GM06990 (cell line): ENCODE measurements around the gene YLPM1.

Experiments
- DNase-seq: peaks from one replicate; pipeline ENCODE4 v3.0.0-alpha.2; 2011; ENCODE audit not compliant: insufficient read length; ENCODE audit errors: extremely low read depth
- H3K27me3 ChIP-seq: replicated peaks from 2 replicates; pipeline ENCODE4 v1.6.0; 2011; ENCODE audit warnings: low read length; ENCODE audit not compliant: control insufficient read depth, insufficient read depth
- H3K36me3 ChIP-seq: 2 replicates; pipeline ENCODE4 v1.5.1; 2011; ENCODE audit warnings: low read length; ENCODE audit not compliant: control insufficient read depth, insufficient read depth
- H3K4me3 ChIP-seq: replicated peaks from 2 replicates; pipeline ENCODE4 v1.5.1; 2011; ENCODE audit warnings: low read depth, mild to moderate bottlenecking, control low read depth, low read length
- TF ChIP-seq, protein P1 (sequence below): IDR thresholded peaks from 2 replicates; pipeline ENCODE4 v1.5.1; 2011; ENCODE audit warnings: low read length, control low read depth, mild to moderate bottlenecking, inconsistent platforms; ENCODE audit not compliant: insufficient read depth, poor library complexity, severe bottlenecking

YLPM1 gene

GRCh38 chr14:74794947-74795346 is 31.8 kb downstream of the YLPM1 start:
- TF ChIP-seq, protein P1, sequence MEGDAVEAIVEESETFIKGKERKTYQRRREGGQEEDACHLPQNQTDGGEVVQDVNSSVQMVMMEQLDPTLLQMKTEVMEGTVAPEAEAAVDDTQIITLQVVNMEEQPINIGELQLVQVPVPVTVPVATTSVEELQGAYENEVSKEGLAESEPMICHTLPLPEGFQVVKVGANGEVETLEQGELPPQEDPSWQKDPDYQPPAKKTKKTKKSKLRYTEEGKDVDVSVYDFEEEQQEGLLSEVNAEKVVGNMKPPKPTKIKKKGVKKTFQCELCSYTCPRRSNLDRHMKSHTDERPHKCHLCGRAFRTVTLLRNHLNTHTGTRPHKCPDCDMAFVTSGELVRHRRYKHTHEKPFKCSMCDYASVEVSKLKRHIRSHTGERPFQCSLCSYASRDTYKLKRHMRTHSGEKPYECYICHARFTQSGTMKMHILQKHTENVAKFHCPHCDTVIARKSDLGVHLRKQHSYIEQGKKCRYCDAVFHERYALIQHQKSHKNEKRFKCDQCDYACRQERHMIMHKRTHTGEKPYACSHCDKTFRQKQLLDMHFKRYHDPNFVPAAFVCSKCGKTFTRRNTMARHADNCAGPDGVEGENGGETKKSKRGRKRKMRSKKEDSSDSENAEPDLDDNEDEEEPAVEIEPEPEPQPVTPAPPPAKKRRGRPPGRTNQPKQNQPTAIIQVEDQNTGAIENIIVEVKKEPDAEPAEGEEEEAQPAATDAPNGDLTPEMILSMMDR = no peak
- H3K36me3 ChIP-seq = peaks cover 9% of the 10 kb centered on the region
- no peaks in the 10 kb centered on the region for H3K27me3 ChIP-seq
- no peak for DNase-seq
- no peak overlapping the region for H3K4me3 ChIP-seq

DNA sequence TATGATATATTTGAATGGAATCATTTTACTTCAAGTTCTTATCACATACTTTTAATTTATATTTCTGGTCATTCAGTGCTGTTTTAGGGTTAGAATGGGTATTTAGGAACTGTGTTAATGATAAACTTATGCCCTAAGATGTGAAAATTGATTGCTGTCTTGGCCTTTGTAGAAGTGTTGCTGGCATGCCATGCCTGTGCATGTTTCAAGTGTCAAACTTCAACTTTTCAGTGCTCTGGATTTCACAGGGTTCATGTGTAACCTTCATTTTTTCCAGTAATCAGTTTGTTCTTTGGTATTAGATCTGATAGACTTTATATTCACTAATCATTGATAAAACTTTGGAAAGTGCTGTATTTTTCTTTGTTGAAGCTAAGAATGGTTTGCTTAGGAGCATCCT is 36.6 kb downstream of the YLPM1 start:
- TF ChIP-seq, protein P1 = no peak
- H3K36me3 ChIP-seq = peaks cover 10% of the 10 kb centered on the region
- H3K27me3 ChIP-seq = no peaks in the 10 kb centered on the region
- H3K4me3 ChIP-seq = no peak overlapping the region
- DNase-seq = no peak

DNA sequence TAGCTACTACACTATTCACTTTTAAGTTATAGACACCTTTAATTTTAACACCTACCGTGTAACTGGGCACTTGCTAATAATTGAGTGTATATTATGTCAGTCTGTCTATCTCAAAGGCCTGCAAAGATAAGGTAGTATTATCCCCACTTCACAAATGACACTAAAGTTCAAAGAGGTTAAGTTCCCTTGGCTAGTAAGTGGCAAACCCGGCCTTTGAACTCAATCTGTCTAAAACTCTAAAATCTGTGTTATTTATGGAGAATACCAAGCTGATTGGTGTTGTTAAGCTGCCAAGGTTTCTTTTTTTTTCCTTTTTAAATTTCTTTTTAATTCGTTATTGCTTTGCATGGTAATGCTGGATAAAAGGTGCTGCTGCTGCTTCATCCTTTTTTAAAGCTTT is 37.7 kb downstream of the YLPM1 start:
- TF ChIP-seq, protein P1 = no peak
- no peak for DNase-seq
- H3K36me3 ChIP-seq = peaks cover 10% of the 10 kb centered on the region
- no peak overlapping the region for H3K4me3 ChIP-seq
- H3K27me3 ChIP-seq = no peaks in the 10 kb centered on the region

DNA sequence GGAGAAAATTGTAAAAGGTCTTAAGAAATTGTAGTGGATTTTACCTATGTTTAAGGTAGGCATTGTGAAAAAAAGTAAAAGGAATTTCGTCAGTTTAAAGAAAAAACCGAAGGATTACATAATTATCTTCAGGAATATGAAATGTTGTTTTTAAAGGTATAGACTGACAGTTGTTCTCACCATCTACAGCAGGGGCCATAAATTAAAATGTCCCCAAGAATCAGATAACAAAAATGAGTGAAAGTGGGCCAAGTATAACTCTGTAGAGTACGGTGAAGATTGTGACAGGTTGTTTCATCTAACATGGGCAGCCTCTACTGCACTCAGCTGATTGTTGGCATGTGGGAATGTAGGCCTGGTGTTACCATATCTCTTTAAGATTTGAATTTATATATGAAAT is 38.3 kb downstream of the YLPM1 start:
- peaks cover 7% of the 10 kb centered on the region for H3K36me3 ChIP-seq
- H3K27me3 ChIP-seq = no peaks in the 10 kb centered on the region
- TF ChIP-seq, protein P1 = no peak
- DNase-seq = no peak
- no peak overlapping the region for H3K4me3 ChIP-seq

GRCh38 chr14:74804219-74804825 is 41.2 kb downstream of the YLPM1 start:
- peaks cover 2% of the 10 kb centered on the region for H3K36me3 ChIP-seq

More at GRCh38 chr14:74804219-74804825, 41.2 kb downstream of the YLPM1 start:
- DNase-seq = no peak
- no peak overlapping the region for H3K4me3 ChIP-seq
- TF ChIP-seq, protein P1 = peak; percentile 42
- H3K27me3 ChIP-seq = no peaks in the 10 kb centered on the region
